Endodermal cell (in vitro differentiated cells): ENCODE measurements around the gene BBS9. TPM values are rescaled to one million over a fixed set of nuclear protein-coding genes. Genes with fewer than 3 reads are reported as not detected.

Source experiments
- DNase-seq: peaks from one replicate; pipeline ENCODE4 v3.0.0-alpha.2; 2017
- H3K27ac ChIP-seq: 2 replicates; pipeline ENCODE4 v1.5.1; 2013; ENCODE audit warnings: mild to moderate bottlenecking, low read depth, low read length, moderate library complexity
- H3K27me3 ChIP-seq: 2 replicates; pipeline ENCODE4 v1.6.1; 2013; ENCODE audit warnings: mild to moderate bottlenecking, low read length, moderate library complexity; ENCODE audit not compliant: insufficient read depth, control insufficient read depth, poor library complexity, severe bottlenecking
- H3K36me3 ChIP-seq: 2 replicates; pipeline ENCODE4 v1.7.0; 2013; ENCODE audit warnings: mild to moderate bottlenecking, low read length, moderate library complexity; ENCODE audit not compliant: control insufficient read depth, insufficient read depth
- H3K4me1 ChIP-seq: one replicate; pipeline ENCODE4 v1.7.0; 2013; ENCODE audit warnings: low read length; ENCODE audit not compliant: control insufficient read depth, insufficient read depth
- H3K4me3 ChIP-seq: 2 replicates; pipeline ENCODE4 v1.5.1; 2013; ENCODE audit warnings: mild to moderate bottlenecking, low read length, moderate library complexity
- H3K9ac ChIP-seq: 2 replicates; pipeline ENCODE4 v1.6.1; 2013; ENCODE audit warnings: mild to moderate bottlenecking, low read length, moderate library complexity; ENCODE audit not compliant: poor library complexity, severe bottlenecking; ENCODE audit errors: extremely low read depth
- H3K9me3 ChIP-seq: 2 replicates; pipeline ENCODE4 v1.6.1; 2013; ENCODE audit warnings: mild to moderate bottlenecking, low read length, moderate library complexity; ENCODE audit not compliant: control insufficient read depth
- H3K27ac Mint-ChIP-seq: 2 replicates; pipeline ENCODE4 v1.8.0; 2020; ENCODE audit warnings: mixed read lengths
- H3K27me3 Mint-ChIP-seq: 2 replicates; pipeline ENCODE4 v1.8.0; 2021; ENCODE audit warnings: mild to moderate bottlenecking, mixed read lengths; ENCODE audit not compliant: insufficient read depth
- H3K36me3 Mint-ChIP-seq: 2 replicates; pipeline ENCODE4 v1.8.0; 2020; ENCODE audit warnings: low read depth, mixed read lengths
- H3K4me1 Mint-ChIP-seq: 2 replicates; pipeline ENCODE4 v1.8.0; 2020; ENCODE audit warnings: mixed read lengths
- H3K4me3 Mint-ChIP-seq: 2 replicates; pipeline ENCODE4 v1.8.0; 2020; ENCODE audit warnings: mild to moderate bottlenecking, moderate library complexity, mixed read lengths
- H3K9me3 Mint-ChIP-seq: 2 replicates; pipeline ENCODE4 v1.8.0; 2020; ENCODE audit warnings: mild to moderate bottlenecking, mixed read lengths
- WGBS, 2 experiments: methylation state at CpG; one replicate each; pipeline versions ENCODE4 v1.1.5 to v1.1.7; 2013; ENCODE audit warnings: missing lambda C conversion rate in 2 of 2, mixed read lengths in 1 of 2; ENCODE audit not compliant: insufficient coverage in 1 of 2, insufficient read length in 1 of 2; 5-methylcytosine and 5-hydroxymethylcytosine counted together
- total RNA-seq, 2 donors: library from RNA; stranded (reverse); fragmentation: NEBNext Ultra II Directional in 1 of 2; extraction: Animal tissue kit (Norgen Biotek cat#: 25700) in 1 of 2; gene quantifications; 2 replicates in 1 of 2; 3 replicates in 1 of 2; pipeline ENCODE4 v1.2.1, GENCODE V29; 2021
- TF ChIP-seq, protein P1 (sequence below): fragments of 200-600 bp; sonication (generic); conservative IDR thresholded peaks from 2 replicates; pipeline ENCODE4 v1.5.0; 2021; ENCODE audit warnings: antibody characterized with exemption, mild to moderate bottlenecking

Gene BBS9
- total RNA-seq, 2 donors from 2014 or later = 20.7 to 21.6 TPM

DNA sequence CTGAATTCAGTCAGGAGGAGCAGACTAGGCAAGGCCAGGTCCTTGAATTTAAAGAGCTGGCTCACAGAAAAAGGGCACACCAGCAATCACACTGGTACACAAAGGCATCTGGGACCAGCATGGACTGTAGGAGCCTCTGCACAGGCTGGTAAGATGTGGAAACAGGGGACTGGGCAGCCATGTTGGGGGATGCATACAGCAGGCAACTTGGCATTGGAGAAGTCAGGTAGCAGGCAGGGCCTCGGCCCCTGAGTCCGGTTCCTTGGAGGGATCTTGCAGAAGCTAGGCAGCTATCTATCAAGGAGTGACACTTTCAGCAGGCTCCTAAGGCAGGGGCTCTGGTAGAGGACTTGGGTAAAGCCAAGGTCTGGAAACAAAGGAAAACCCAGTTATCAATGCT is 399.7 kb downstream of the BBS9 start:
- Mint-ChIP-seq H3K4me1 (peaks cover 12% of the 10 kb centered on the region), H3K36me3 (peaks cover 4% of the 10 kb centered on the region), H3K27me3 (peaks cover 2% of the 10 kb centered on the region), H3K4me3 (no peak overlapping the region), H3K9me3 (peaks cover 31% of the 10 kb centered on the region), H3K27ac (no peak overlapping the region)
- H3K36me3 ChIP-seq = no peaks in the 10 kb centered on the region
- H3K4me3 ChIP-seq = peak overlapping the region; percentile 40
- no peak overlapping the region for H3K27ac ChIP-seq
- H3K9ac ChIP-seq = no peak overlapping the region
- peak; percentile 50 for DNase-seq
- 88 to 93% methylated on average over 2 of the region's 2 CpGs for whole genome bisulfite sequencing, 2 experiments
- TF ChIP-seq, protein P1, sequence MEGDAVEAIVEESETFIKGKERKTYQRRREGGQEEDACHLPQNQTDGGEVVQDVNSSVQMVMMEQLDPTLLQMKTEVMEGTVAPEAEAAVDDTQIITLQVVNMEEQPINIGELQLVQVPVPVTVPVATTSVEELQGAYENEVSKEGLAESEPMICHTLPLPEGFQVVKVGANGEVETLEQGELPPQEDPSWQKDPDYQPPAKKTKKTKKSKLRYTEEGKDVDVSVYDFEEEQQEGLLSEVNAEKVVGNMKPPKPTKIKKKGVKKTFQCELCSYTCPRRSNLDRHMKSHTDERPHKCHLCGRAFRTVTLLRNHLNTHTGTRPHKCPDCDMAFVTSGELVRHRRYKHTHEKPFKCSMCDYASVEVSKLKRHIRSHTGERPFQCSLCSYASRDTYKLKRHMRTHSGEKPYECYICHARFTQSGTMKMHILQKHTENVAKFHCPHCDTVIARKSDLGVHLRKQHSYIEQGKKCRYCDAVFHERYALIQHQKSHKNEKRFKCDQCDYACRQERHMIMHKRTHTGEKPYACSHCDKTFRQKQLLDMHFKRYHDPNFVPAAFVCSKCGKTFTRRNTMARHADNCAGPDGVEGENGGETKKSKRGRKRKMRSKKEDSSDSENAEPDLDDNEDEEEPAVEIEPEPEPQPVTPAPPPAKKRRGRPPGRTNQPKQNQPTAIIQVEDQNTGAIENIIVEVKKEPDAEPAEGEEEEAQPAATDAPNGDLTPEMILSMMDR = no peak
- H3K4me1 ChIP-seq = no peaks in the 10 kb centered on the region
- H3K27me3 ChIP-seq = no peaks in the 10 kb centered on the region
- no peaks in the 10 kb centered on the region for H3K9me3 ChIP-seq

DNA sequence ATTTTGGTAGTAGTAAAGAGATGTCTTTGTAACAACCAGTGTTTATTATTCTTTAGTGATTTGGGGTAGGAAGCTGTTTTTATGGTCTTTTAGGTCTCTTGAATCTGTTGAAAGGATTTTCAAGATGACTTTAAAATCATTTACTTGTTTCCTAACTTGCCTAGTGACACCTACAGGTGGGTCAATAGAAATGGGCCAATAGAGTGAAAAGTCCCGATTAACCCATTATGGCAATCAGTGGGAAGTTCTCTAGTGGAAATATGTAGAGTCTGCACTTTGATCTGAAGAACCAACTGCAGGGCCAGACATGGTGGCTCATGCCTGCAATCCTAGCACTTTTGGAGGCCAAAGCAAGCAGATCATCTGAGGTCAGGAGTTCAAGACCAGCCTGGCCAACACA is 401.3 kb downstream of the BBS9 start:
- Histone ChIP-seq H3K27me3 (no peaks in the 10 kb centered on the region), H3K9ac (no peak overlapping the region), H3K4me1 (no peaks in the 10 kb centered on the region), H3K36me3 (no peaks in the 10 kb centered on the region), H3K9me3 (no peaks in the 10 kb centered on the region), H3K27ac (no peak overlapping the region), H3K4me3 (no peak overlapping the region)
- 94 to 100% methylated on average over 1 of the region's 1 CpG for WGBS, 2 experiments
- Mint-ChIP-seq H3K27me3 (peaks cover 2% of the 10 kb centered on the region), H3K9me3 (peaks cover 24% of the 10 kb centered on the region), H3K4me3 (no peak overlapping the region), H3K36me3 (peaks cover 2% of the 10 kb centered on the region), H3K4me1 (peaks cover 23% of the 10 kb centered on the region), H3K27ac (no peak overlapping the region)
- TF ChIP-seq, protein P1 = peak; percentile 37
- no peak for DNase-seq

GRCh38 chr7:33531888-33532287 is 402.5 kb downstream of the BBS9 start:
- no peak overlapping the region for H3K4me3 Mint-ChIP-seq
- peaks cover 18% of the 10 kb centered on the region for H3K9me3 Mint-ChIP-seq
- Histone ChIP-seq H3K4me3 (no peak overlapping the region), H3K4me1 (no peaks in the 10 kb centered on the region), H3K27ac (no peak overlapping the region), H3K9ac (no peak overlapping the region), H3K36me3 (no peaks in the 10 kb centered on the region), H3K9me3 (no peaks in the 10 kb centered on the region), H3K27me3 (no peaks in the 10 kb centered on the region)
- peaks cover 27% of the 10 kb centered on the region for H3K4me1 Mint-ChIP-seq
- TF ChIP-seq, protein P1 = no peak
- WGBS, 2 experiments = 94 to 100% methylated on average over 4 of the region's 4 CpGs
- peaks cover 2% of the 10 kb centered on the region for H3K27me3 Mint-ChIP-seq
- DNase-seq = no peak
- peaks cover 2% of the 10 kb centered on the region for H3K36me3 Mint-ChIP-seq
- H3K27ac Mint-ChIP-seq = no peak overlapping the region
